Jurkat, Clone E6-1 (cell line): ENCODE measurements around the gene OLIG3.

ENCODE experiments used
- DNase-seq: peaks from one replicate; pipeline ENCODE4 v3.0.0-alpha.2; 2011; ENCODE audit warnings: low read depth, low spot score
- H3K4me3 ChIP-seq: 2 replicates; pipeline ENCODE4 v1.5.1; 2011; ENCODE audit warnings: mild to moderate bottlenecking, low read length, control low read depth, moderate library complexity

Gene OLIG3

DNA sequence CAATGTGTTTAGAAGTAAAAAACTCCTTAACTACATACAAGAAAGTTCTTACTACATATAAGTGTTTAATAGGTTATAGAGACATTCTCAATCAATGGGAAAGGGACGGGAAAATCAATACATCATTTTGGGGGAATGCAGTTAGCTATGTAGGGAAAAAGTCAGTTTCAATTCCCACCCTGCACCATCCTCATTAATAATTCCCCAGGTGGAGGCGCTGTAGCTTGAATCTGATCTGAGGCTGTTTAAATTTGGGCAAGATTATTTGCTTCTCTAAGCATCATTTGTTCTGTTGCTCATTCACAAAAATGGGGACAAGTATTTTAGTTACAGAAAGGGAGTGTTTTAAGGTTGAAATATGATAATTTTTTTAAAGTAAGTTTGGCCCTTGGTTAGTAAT lies 19.1 kb downstream of the OLIG3 start:
- H3K4me3 ChIP-seq, result no peak overlapping the region
- DNase-seq, result no peak

DNA sequence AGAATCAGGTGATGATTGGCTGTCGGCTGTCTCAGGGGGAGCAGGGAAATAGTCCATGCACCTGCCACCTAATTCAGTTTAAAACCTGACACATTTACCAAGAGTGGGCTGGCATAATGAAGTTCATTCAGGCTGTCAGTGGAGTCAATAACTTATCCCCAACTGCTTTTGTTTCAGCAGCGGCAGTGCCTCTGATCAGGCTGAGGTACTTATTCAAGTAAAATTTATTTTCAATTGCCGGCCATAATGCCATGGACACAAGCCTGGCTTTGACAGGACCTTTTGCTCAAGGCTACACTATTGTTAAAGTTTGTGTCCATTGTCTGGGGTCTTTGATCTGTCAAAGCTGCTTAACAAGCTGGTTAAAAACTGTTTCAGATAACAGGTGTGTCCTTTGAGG lies 20.6 kb downstream of the OLIG3 start:
- DNase-seq, result no peak
- H3K4me3 ChIP-seq, result no peak overlapping the region

DNA sequence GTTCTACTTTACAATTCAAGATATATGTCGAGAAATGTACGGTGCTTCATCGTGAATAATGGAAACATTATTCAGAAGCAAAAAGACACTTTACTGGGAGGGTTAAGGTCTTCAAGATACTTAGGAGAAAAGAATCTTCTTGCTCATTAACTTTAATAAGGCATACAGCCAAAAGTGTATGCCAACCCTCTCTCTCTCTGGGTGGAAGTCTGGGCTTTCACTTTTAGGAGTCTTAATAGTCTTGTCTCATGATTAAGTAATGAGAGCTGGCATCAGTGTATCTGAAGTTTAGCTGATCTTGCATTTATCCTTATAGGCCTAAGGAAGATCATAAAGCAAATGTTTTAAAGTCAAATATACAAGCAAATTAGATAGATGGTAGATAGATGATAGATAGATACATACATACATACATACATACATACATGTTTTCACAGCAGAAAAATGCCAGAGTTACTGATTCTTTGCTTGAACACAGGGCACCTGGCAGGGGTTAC lies 21.5 kb downstream of the OLIG3 start:
- DNase-seq, result no peak

DNA sequence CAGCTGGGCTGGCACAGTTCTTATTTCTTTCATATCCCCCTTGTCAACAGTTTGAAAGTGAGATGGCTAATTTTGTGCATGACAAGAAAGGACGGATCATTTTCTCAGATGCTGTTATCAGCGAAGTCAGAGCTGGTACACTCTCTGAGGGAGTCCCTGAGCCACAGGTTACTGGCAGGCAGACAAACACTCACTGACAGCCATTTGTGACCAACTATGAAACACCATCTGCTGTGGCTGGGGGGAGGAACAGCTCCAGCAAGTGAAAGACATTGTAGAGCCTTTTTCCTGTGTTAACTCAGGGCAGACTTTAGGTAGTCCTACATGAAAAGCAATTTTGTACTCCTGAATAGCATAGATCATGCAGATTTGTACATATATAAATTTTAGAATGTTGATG lies 22.2 kb downstream of the OLIG3 start:
- DNase-seq, result no peak
- H3K4me3 ChIP-seq, result no peak overlapping the region

More for the DNA sequence above, 21.5 kb downstream of the OLIG3 start:
- no peak overlapping the region for H3K4me3 ChIP-seq

DNA sequence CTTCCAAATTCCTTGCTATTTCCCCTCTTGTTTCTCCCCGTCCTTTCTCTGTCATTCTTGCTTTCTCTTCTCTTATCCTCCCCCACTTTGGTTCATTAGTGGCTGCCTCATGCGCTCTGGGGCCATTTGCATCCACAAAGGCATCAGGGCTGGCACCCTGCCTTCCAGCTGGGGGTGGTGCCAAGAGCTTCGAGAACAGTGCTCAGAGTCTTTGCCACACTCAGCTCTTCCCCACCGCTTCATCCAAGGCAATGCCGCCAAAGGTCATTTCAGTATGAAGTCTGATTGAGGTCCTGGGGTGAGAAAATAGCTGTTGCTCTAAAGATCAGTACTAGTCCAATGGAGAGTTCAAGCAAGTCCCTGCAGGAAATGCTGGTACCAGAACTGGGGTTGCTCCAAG lies 22.7 kb downstream of the OLIG3 start:
- no peak for DNase-seq
- no peak overlapping the region for H3K4me3 ChIP-seq

DNA sequence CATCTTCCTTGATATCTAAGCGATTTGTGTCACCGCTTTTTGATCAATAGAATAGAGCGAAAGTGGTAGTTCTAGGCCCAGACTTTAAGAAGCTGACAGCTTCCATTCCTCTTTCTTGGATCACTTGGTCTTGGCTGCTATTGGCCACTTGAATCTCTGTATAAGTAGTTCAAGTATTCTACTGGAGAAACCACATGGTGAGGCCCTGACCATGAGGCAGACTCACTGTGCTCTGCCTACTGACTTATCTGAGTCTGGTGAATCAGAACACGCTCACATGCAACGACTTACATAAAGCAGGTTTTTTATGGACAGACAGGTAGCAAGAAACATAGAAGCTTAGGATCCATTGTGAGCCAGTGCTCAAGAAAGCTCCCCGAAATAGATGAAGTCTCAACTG lies 27.0 kb downstream of the OLIG3 start:
- DNase-seq, result no peak
- no peak overlapping the region for H3K4me3 ChIP-seq

DNA sequence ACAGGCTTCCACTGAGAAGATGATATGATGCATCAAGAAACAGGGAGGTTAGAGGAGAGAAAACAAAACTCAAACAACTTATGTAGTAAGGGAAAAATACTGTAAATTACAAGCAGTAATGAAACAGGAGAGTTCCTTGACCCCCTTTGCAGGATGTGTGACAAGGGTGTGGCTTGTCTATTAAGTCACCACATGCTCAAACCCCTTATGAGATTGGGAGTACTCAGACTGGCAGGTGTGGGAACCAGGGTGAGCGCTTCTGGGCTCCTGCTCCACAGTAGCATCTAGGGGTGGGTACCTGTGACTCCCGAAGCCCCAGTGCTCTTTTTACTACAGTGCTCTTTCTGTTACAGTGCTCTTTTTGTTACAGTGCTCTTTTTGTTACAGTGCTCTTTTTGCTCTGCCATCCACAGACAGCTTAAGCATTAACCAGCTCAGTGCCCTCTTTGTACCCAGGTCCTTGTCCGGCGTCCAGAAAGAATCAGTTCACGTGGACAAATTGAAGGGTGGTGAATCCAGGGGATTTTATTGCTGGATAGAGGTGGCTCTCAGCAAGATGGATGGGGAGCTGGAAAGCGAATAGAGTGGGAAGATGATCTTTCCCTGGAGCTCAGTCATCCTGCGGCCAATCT lies 28.7 kb downstream of the OLIG3 start:
- DNase-seq, result no peak
- H3K4me3 ChIP-seq, result no peak overlapping the region

DNA sequence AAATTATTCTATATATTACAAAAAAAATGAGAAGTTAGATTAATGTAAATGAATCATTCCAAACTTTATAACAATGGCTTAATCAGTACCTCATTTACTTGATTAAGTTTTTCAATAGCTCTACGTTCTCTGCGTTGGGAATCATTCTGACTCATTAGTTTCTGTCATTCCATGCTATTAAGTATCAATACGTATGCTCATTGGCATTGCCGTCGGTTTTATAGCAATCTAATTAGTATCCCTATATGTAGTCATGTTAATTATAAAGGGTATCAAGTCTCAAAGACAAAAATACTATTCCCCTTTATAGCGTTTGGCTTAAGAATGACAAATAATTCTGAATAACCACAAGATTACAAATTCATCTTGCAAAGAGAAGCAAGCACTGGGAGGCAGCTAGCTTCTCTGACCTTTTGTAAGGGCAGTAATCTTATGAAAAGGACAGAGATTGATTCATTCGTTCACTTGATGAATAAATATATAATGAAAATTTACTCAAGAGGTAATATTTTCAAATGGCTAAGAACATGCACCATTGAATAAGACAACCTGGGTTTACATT lies 41.8 kb downstream of the OLIG3 start:
- DNase-seq, result no peak
- H3K4me3 ChIP-seq, result no peak overlapping the region

DNA sequence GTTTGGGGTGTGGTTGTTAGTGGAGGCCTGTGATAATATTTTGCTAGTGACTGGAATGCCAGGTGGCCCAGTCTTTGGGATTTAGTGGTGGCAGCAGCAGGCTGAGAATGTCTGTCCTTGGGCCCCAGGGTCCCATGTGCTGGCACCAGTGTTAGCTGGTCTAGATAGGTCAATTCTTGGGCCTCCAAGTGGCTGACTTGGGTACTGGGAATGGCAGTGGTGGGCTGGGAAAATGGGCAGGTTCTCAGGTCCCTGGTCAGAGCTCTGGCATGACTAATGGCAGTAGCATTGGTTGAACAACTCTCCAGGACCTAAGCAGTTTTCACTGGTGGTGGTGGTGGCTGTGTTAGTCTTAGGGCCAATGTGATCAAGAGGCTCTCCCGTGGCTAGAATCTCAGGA lies 50.3 kb downstream of the OLIG3 start:
- no peak overlapping the region for H3K4me3 ChIP-seq
- DNase-seq, result no peak
